ENCODE results near the gene LHPP.

DNA sequence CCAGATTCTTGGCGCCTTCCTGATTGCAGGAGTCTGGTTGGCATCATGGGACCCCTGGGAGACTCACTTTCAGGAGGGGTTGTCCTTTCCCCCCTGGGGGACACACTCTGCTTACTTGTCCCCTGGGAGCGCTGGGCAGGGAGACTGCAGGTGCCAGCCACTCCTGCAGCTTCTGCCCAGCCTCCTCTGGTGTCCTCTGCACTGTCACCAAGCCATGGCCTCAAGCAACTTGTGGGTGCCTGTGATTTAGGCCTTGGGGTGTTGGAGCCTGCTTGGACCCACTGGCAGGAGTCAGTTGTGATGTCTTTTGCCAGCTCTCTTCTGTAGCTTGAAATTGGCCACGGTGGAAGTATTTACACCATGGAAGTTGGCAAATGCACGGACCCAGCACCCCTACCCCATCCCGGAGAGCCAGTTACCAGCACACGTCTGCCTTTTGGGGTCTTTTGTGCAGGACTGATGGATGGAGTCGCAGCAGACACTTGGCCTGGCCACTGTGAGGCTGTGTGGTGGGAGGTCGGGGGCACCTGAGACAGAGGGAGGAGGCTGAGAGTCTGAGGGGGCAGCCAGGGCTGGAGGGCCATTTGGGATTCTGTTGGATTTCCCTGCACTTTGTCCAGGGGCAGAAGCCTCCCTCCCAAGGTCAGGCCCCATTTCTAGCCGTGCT is 104.7 kb downstream of the LHPP start:
- TF ChIP-seq, protein P1, sequence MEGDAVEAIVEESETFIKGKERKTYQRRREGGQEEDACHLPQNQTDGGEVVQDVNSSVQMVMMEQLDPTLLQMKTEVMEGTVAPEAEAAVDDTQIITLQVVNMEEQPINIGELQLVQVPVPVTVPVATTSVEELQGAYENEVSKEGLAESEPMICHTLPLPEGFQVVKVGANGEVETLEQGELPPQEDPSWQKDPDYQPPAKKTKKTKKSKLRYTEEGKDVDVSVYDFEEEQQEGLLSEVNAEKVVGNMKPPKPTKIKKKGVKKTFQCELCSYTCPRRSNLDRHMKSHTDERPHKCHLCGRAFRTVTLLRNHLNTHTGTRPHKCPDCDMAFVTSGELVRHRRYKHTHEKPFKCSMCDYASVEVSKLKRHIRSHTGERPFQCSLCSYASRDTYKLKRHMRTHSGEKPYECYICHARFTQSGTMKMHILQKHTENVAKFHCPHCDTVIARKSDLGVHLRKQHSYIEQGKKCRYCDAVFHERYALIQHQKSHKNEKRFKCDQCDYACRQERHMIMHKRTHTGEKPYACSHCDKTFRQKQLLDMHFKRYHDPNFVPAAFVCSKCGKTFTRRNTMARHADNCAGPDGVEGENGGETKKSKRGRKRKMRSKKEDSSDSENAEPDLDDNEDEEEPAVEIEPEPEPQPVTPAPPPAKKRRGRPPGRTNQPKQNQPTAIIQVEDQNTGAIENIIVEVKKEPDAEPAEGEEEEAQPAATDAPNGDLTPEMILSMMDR (IDR thresholded peaks at IDR 0.05) = no peak
- TF ChIP-seq EP300 (IDR thresholded peaks at IDR 0.05) (no peak), POLR2A (IDR thresholded peaks at IDR 0.05) (no peak), POLR2AphosphoS5 (IDR thresholded peaks at IDR 0.05) (no peak)
